ENCODE measurements around the gene ATM.
"Not testable (repeated sequence)": the region's sequence is repeated elsewhere in the genome, so short reads cannot be mapped to it uniquely, and the experiment has no call there.

Gene ATM

GRCh38 chr11:108388576-108388975, 165.7 kb downstream of the ATM start:
- no peak for FAIRE-seq

GRCh38 chr11:108392353-108392752, 169.5 kb downstream of the ATM start:
- FAIRE-seq = no peak

- FAIRE-seq = no peak
These were observed 170.2 kb downstream of the ATM start for GRCh38 chr11:108393046-108393445.

DNA sequence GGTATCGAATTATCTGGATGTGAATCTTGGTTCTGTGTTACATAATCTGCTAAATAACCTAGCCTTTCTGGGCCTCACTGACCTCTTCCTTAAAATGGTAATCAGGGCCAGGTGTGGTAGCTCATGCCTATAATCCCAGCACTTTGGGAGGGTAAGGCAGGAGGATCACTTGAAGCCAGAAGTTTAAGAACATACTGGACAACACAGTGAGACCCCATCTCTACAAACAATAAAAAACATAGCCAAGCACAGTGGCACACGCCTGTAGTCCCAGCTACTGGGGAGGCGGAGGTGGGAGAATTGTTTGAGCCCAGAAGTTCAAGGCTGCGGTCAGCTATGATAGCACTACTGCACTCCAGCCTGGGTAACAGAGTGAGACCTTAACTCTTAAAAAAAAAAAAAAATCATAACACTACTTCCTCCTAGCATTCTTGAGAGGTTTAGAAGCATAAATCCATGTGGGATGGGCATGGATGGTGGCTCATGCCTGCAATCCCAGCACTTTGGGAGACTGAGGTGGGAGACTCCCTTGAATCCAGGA, 171.9 kb downstream of the ATM start:
- no peak for FAIRE-seq

GRCh38 chr11:108396672-108397071, 173.8 kb downstream of the ATM start:
- FAIRE-seq = not testable (repeated sequence)

DNA sequence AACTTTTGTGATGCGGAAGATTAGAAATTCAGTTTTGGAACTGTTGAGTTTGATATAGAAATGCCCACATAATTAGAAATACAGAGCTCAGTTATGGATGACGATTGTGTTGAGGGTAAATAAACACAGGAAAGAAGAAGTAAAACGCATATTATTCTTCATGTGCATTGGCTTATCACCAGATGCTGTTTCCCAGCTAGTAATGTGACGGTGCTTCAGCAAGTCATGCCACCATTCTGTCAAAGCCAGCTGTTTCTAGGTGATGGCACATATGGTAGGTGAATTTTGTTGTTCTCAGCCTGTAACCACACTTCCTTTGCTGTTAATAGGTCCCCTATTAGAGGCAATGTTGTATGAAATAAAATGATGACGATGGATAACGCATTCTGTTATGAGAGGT, 175.6 kb downstream of the ATM start:
- no peak for FAIRE-seq

DNA sequence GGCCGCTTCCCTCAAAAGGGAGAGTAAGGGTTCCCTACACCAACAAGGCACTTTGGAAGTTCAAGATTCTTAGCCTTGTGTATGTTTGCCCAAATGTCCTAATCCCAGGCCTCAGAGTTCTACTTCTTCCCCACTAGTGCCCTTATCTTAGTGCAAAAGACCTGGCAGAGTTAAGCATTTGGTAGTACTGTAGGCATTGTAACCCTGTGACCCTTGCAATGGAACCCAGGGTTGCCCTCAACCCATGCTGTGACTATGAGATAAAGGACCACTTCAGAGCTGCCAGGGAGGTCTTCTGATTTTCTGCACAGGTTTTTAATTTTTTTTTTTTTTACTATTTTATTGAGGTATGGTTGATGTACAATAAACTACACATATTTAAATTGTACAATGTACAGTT, 179.4 kb downstream of the ATM start:
- FAIRE-seq = no peak

DNA sequence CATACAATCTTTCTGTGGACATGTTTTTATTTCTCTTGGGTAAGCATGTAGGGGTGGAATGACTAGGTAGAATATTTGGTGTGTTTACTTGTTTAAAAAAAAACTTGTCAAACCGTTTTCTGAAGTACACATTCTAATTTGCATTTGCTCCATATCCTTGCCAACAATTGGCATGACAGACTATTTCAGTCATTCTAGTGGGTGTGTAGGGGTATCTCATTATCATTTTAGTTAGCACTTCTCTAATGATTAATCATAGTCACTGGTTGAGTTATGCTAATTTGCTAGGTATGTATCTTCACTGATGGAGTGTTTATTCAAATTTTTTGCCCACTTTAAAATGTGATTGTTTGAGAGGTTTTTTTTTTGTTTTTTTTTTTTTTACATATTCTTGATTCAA, 180.2 kb downstream of the ATM start:
- no peak for FAIRE-seq

DNA sequence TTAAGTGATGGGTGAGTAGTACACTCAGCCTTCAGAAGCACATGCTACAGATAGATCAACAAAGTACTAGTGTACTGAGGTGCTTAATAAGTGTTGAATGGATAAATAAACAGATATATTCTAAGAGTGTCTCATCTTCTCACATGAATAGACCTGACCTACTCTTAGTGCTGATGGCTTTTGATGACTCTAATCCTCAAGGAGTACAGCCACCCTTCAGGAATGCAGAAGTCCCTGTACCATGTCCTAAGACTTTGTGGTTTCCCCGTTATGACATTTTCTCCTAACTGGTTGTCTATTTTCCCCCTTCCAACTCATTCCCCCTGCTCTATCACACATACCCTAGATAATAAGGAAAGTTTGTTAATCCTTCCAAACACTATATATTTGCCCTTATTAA, 182.8 kb downstream of the ATM start:
- FAIRE-seq = no peak

- FAIRE-seq = no peak
These were observed 192.1 kb downstream of the ATM start for GRCh38 chr11:108414958-108415357.

- not testable (repeated sequence) for FAIRE-seq
These were observed 194.7 kb downstream of the ATM start for GRCh38 chr11:108417551-108417950.
